Activated gamma-delta T cell treated with Interleukin-2 at 50 U/mL for 16 hours (primary cell): ENCODE measurements around the gene CACNA2D3.
"Not testable (repeated sequence)": the region's sequence is repeated elsewhere in the genome, so short reads cannot be mapped to it uniquely, and the experiment has no call there.

Experiments
- DNase-seq: peaks from one replicate; pipeline ENCODE4 v3.0.0-alpha.2; 2020

CACNA2D3 gene

DNA sequence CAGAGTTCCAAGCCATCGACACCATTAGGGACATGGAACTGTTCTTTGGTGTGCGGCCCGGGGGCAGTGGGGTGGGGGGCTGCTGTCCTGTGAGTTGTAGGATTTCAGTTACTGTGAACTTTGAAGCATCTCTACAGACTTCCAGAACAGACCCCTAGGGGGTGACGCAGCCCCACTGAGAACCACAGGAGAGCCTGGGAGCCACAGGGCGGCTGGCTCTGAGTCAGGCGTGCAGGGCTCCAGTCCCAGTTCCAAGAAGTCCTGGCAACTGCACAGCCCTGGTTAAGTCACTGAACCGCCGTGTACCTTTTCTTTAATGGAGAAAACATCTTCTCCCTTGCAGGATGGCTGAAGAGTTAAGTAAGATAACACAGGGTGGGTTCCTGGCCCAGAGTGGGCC, 829.1 kb downstream of the CACNA2D3 start:
- DNase-seq = no peak

- DNase-seq = no peak
These were observed 831.7 kb downstream of the CACNA2D3 start for GRCh38 chr3:54954022-54954421.

GRCh38 chr3:54954521-54954920, 832.2 kb downstream of the CACNA2D3 start:
- DNase-seq = no peak

DNA sequence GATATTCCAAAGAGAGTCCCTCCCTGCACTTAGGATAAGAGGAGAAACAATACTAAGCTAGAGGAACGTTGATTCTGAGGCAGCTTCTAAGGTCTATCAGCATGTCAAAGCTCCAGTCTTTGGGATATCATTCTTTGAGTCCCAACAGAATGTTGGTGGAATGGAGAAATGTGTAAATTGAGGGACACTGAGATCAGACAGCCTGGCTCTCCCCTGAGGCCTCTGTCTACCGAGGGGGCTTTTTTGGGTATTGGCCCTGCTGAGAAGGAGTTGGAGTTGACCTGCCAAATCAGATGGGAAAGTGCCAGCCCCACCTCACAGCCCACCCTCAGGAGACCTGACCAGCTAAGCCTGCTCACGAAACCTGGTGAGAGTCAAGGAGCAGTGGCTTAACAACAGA, 833.1 kb downstream of the CACNA2D3 start:
- DNase-seq = no peak

DNA sequence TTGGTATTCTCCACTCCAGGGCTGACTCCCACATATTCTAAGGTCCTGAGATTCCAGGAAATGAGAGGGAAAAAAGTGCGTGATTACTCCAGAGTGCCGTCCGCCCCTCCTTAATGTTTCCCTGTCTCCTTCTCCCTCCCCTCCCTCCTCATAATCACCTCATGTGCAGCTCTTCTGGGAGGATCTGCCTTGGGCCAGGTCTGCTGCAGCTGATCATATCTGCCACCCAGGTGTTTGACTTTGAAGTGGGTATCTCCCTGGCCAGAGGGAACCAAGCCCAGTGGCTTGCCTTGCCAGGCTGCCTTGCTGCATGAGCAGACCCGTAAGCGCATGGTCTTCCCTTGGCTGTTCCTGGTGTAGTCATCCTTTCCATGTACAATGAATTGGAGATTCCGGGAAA, 833.6 kb downstream of the CACNA2D3 start:
- no peak for DNase-seq

GRCh38 chr3:54957711-54958110, 835.4 kb downstream of the CACNA2D3 start:
- no peak for DNase-seq

DNA sequence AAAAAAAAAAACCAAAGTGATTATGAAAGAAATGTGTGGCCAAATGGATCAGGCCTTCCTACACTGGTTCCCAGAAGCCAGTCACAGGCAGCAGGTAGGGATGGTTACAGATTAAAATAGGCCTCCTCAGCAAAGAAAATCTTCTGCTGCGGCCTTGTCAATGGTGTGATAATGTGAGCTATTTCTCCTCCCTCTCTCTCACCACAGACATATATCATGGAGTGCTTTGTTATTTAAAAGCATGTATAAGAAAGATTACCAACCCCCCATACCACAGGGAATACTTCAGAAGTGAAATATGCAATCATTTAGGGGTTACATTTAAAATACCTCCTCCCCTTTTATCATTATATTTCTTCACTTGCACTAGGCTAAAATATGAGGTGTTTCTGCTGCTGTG, 837.7 kb downstream of the CACNA2D3 start:
- DNase-seq = no peak

- no peak for DNase-seq
These were observed 838.3 kb downstream of the CACNA2D3 start for GRCh38 chr3:54960701-54961100.

DNA sequence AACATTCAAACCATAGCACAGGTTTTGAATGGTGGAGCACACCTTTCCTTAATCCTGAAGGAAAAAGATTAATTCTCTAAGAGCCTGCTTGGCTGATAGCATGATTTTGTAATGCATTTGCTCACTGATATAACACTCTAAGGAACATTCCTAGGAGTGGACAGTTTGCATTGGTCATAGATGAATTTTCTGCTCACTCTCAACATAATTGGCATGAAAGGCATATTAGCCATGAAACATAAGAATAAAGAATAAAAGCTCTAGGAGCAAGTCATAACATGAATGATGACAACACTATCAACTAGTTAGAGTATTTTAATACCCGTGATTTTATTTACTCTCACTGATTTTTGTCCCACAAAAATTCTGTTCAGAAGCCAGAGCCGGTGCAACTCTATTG, 839.8 kb downstream of the CACNA2D3 start:
- DNase-seq = no peak

DNA sequence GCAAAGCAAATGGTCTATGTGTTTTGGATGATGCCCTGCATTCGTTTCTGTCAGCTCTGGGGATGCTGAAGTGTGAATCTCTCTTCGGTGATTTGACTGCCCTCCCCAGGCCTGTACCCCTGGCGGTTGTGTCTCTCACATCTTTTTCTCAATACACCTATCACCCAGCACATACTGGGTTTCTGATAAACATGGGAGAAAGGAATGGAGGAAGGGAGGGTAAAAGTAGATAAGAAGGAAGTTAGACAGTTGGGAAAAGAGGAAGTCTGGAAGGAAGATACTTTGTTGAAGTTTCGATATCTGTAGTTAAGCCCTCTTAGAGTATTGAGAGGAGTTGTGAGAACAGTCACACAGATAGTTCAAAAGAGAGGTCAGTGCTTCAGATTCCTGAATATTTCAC, 841.3 kb downstream of the CACNA2D3 start:
- no peak for DNase-seq

DNA sequence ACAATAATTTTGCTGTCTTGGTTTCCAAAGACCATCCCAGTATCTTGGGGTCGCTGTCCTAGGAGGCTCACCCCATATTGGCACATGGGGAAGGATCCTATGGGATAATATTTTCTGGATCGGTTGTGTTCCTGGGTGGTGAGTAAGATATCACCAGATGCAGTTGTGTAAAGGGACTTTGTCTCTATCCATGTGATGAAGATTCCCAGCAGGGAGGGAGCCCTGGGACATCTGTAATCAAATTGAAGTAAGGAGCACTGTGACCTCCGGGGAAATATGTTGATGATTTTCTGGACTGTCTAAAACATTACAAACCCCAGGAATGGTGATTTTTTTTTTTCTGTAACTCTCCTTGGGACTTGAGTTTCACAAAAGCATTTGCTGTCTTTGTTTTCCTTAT, 841.7 kb downstream of the CACNA2D3 start:
- DNase-seq = no peak

DNA sequence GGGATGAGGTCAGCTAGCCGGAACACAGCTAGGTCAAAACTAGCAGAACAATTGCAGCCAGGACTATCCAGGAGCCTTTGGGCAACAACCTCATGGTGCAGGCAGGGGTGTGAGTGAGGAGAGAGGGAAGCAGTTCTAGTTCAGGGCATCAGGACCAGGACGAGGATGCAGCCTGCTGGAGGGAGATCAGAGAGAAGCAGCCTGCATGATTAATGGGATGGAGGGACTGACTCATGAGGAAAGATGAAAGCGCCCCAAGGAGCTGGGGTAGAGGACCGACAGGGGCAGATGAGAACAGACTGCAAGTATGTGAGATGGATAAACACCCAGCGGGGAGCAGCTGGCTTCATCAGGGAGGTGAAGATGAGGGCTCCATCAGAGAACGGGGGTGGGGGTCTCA, 843.4 kb downstream of the CACNA2D3 start:
- DNase-seq = no peak

DNA sequence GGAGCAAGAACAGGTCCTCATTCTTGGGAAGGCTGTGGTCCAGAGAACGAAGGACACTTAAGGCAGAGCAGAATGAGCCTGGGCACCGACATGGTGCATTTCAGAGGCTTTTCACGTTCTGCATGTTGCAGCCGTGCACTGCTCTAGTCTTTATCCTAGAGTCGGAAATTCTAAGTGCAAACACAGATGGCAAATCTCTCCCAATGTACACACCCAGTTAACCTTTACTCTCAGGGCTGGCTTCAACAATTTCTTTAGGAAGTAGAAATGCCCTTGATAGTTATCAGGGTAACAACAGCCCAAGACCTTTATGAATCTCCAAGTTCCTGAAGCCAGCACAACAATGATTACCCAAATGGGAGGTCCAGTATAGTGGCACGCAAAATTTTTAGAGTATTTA, 844.6 kb downstream of the CACNA2D3 start:
- no peak for DNase-seq

DNA sequence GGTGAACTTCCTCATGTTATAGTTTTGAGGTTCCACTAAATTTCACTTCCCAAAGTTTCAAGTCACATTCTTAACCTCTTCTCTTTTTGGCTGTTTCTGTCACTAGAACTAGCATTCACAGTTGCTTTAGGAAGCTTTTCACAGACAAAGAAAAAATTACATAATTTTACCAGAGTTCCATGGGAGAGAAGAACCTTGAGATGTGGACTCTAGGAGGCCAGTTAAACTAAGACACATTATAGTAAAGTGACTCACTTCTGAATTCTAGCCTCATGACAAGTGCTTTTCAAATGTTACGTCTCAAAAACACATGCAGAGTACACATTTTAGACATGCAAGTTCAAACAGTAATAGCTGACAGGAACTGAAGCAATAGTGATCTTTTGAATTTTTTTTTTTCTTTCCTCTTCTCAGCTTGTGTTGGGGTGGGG, 845.4 kb downstream of the CACNA2D3 start:
- no peak for DNase-seq

GRCh38 chr3:54968546-54969172, 846.3 kb downstream of the CACNA2D3 start:
- no peak for DNase-seq

DNA sequence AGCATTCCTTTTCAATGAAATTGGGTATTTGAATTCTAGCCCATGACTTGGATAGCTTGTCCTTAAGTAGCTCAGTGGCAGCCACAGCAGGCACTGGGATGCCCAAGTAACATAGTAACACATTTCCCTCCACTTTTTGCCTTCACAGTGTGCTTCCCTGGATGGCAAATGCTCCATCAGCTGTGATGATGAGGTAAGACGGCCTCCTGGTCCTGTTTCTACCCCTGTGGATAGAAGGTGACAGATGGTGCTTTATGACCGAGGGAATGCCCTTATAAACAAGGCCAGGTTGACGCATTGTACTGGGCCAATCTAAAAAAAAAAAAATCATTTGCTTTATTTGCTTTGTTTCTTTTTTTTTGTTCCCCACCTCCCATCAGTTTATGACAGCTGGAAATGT, 847.3 kb downstream of the CACNA2D3 start:
- no peak for DNase-seq

GRCh38 chr3:54970895-54971294, 848.5 kb downstream of the CACNA2D3 start:
- DNase-seq = no peak

DNA sequence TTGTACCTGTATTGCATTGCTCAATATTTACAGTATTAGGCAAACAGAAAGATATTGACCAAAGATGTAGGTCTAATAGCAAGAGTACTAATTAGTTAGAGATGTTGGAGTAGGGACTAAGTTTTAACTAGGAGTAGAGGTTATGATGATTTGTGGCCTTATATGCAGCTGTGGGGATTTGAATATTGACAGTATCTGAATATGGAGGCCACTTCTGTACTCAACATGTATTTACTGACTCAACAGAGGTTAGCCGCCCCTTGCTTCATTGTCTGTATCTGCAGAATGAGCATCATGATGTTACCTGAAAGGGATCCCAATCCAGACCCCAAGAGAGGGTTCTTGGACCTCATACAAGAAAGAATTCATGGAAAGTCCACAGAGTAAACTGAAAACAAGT, 855.1 kb downstream of the CACNA2D3 start:
- no peak for DNase-seq

DNA sequence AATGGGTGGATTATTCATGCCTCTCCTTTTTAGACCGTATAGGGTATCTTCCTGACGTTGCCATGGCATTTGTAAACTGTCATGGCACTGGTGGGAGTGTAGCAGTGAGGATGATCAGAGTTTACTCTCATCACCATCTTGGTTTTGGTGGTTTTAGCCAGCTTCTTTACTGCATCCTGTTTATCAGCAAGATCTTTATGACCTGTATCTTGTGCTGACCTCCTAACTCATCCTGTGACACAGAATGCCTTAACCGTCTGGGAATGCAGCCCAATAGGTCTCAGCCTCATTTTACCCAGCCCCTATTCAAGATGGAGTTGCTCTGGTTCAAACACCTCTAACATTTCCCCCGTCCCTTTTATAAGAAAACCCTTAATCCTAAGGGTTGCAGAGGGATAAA, 855.6 kb downstream of the CACNA2D3 start:
- DNase-seq = not testable (repeated sequence)

DNA sequence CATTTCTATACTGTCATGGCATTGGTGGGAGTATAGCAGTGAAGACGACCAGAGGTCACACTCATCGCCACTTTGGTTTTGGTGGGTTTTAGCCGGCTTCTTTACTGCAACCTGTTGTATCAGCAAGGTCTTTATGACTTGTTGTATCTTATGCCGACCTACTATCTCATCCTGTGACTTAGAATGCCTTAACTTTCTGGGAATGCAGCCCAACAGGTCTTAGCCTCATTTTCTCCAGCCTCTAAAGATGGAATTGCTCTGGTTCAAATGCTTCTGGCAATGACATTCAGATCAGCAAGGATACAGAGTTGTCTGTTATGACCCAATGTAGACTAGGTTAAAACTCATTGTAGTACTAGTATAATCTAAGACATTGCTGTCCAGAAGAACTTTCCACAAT, 860.5 kb downstream of the CACNA2D3 start:
- DNase-seq = no peak

DNA sequence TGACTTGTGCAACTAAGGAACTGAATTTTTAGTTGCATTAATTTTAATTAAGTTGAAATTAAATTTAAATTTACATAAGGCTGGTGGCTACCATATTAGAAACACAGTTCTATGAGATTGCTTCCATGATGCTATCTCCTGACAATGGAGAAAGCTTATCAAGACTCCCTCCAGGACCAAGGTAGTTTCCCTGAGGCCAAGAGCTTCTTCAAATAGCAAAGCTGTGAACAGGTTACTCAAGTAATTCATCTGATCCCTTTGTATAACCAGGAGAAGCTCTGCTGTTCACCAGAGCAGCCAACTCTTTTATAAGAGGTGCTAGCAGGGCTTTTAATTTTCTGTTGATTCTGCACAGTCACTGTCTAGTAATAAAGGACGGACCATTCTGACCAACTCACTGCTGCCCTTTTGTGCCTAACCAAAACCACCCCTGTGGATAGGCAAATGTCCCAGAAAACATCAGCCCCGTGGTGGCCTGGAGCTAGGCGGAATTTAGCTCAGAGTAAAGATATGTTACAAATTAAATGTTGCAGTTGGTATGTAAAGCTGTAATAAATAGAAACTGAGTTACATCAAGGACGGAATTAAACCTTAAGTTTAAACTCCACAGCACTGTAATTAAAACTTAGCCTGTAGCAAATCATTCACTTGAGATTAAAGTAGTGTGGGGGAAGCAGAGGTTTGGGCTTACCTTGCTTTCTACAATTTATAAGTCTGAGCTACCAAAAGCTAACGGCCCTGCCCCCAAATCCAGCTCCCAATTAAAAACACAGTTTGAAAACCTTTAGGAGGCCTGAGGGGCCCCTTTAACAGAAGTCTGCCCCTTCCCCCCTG, 861.1 kb downstream of the CACNA2D3 start:
- DNase-seq = no peak

- no peak for DNase-seq
These were observed 863.5 kb downstream of the CACNA2D3 start for GRCh38 chr3:54985856-54986255.

GRCh38 chr3:54986294-54986693, 863.9 kb downstream of the CACNA2D3 start:
- no peak for DNase-seq

GRCh38 chr3:54987719-54988118, 865.4 kb downstream of the CACNA2D3 start:
- no peak for DNase-seq
